DMS 273 (cell line): ENCODE measurements around the gene ANAPC2.

Experiments used
- DNase-seq: peaks from one replicate; lab custom pipeline; 2025; ENCODE audit not compliant: unreplicated experiment; lab: John Stamatoyannopoulos, UW

The ANAPC2 gene

DNA sequence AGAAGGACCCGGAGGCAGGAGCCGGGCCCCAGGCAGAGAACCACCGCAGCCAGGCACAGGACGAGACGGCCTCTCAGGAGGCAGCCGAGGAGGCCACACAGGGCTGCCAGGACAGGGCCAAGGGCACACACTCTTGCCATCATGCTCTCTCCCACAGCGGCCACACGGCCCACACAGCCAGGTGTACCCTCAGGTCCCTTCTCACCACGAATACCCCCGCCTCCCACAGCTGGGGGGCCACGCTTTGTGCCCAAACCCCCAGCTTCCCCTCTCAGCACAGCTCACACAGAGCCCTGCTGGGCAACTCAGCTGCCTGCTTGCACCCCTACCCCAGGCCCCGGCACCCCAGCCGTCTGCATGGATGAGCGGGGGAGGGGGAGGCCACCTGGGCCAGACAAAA, 5.4 kb upstream of the ANAPC2 start:
- DNase-seq = peak; percentile 45

GRCh38 chr9:137192859-137193258, 4.5 kb upstream of the ANAPC2 start:
- DNase-seq = no peak

- DNase-seq = no peak
Measured at GRCh38 chr9:137192448-137192780, 4.1 kb upstream of the ANAPC2 start.

DNA sequence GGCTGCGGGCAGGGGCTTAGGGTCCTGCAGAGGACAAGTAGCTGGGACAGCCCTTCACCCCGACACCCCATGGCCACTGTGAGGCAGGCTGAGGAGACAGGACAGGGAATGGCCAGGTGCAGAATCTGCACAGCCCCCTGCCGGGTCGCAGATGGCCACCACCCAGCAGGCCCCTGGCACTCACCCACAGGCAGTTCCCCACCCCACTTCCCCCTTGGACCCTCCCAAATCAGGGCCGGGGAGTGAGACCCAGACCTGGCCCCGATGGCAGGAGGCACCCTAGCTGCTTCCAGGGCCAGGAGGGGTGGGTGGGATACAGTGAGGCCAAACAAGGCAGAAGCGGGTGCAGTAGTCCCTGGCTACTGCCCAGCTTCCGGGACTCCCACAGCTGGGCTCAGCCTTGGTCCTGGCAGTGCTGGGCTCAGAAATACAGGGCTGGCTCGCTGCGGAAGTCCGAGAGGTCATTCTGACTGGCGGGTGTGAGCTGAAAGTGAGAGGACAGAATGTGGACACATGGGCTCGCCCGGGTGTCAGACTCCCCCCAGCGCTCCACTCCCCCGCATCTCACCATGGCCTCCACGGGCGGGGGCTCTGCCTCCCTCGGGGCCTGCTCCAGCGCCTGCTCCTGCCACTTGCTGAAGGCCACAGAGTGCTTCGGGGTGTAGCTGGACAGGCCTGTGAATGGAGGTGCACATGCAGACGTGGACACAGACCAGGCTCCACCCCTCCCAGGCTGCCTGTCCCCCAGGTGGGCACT, 3.5 kb upstream of the ANAPC2 start:
- DNase-seq = no peak

- no peak for DNase-seq
Measured at GRCh38 chr9:137191245-137191644, 2.9 kb upstream of the ANAPC2 start.

DNA sequence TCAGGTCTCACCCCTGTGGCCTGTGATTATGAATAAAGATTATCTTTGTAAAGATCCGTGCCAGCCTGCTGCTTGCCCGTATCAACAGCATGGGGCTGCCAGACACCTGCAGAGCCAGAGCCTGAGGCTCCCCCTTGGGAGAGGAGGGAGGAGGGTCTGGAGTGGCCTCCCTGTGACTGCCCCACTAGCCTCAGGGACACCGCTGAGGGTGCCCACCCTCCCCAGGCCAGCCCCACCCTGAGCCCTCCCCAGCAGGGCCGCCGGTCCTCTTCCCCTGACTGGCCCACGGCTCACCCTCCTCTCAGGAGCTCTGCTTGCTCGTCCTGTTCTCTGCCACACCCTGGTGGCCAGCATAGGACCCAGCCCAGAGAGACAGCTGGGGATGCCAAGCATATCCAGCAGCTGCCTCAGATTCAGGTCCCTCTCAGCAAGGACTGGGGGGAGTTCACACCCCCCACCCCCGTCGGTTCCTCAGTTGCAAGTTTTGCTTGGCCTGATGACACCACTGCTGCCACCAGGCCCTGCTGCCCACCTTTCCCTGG, 2.0 kb upstream of the ANAPC2 start:
- peak; percentile 57 for DNase-seq

- no peak for DNase-seq
Measured at GRCh38 chr9:137189297-137190295, 1.2 kb upstream of the ANAPC2 start.

GRCh38 chr9:137188086-137188489, 272 bp downstream of the ANAPC2 start:
- DNase-seq = no peak

GRCh38 chr9:137187386-137187785, 974 bp downstream of the ANAPC2 start:
- no peak for DNase-seq

DNA sequence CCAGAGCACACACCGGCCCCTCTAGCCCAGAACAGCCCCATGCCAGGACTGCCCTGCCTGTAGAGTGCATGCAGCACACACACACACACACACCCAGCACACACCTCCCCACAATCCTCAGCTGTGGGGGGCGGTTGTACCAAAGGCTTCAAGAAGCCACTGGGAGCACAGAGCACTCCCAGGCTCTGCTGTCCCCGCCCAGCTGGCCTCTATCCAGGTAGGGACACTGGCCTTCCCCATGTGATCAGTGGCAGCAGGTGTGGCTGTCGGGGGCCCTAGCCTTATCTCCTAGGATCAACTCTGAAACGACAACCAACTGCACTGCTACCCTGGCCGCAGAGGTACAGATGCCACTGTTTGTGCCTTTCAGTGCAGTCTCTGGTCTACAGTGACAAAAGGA, 2.0 kb downstream of the ANAPC2 start:
- DNase-seq = no peak

GRCh38 chr9:137185921-137186320, 2.4 kb downstream of the ANAPC2 start:
- no peak for DNase-seq

- no peak for DNase-seq
Measured at GRCh38 chr9:137184881-137185660, 3.3 kb downstream of the ANAPC2 start.

GRCh38 chr9:137183980-137184595, 4.3 kb downstream of the ANAPC2 start:
- no peak for DNase-seq

GRCh38 chr9:137182836-137183235, 5.5 kb downstream of the ANAPC2 start:
- no peak for DNase-seq

- DNase-seq = no peak
Measured at GRCh38 chr9:137181680-137182079, 6.7 kb downstream of the ANAPC2 start.

GRCh38 chr9:137180491-137180890, 7.9 kb downstream of the ANAPC2 start:
- no peak for DNase-seq

DNA sequence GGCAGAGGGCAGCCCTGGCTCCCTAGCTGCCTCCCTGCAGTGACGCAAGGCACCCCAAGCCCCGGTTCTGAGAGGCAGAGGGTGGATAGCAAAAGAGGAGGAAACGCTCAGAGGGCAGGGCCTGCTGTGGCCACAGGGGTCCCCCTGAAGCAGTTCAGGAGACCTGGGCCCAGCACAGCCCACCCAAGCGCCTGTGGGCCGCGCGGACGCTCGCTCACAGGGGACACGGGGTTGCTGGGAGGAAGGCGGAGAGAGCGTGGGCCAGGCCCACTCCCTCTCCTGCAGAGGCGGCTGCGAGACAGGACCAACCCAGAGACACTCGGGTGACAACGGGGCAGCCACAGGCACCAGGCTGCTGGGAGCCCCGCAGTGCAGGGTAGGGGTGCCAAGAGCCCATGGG, 8.6 kb downstream of the ANAPC2 start:
- no peak for DNase-seq

- no peak for DNase-seq
Measured at GRCh38 chr9:137178939-137179630, 9.3 kb downstream of the ANAPC2 start.

- no peak for DNase-seq
Measured at GRCh38 chr9:137178201-137178938, 10.0 kb downstream of the ANAPC2 start.
